HepG2 (cell line): ENCODE data around the gene PNLDC1. TPM values are rescaled to one million over a fixed set of nuclear protein-coding genes. Genes with fewer than 3 reads are reported as not detected.

Experiments used
- ATAC-seq: fragments of 200-7000 bp; cut with Tn5 transposase; 3 replicates; pipeline ENCODE4 v1.9.1; 2020; ENCODE audit warnings: mild to moderate bottlenecking, moderate library complexity
- BruUV-seq: library from RNA; stranded (reverse); fragments of 400-500 nt; replicated peaks from 2 replicates; lab custom pipeline; 2021; lab: Mats Ljungman, UMichigan
- CTCF ChIA-PET: fragments of 300-600 bp; formaldehyde crosslinking; extraction: SDS; loops from one replicate; lab custom pipeline; 2021; ENCODE audit warnings: low total read pairs, inconsistent platforms, low intra/inter-chr PET ratio; lab: Yijun Ruan, JAX
- POLR2A ChIA-PET: fragments of 350-600 bp; sonication (Branson Sonifier 250); formaldehyde crosslinking; loops from one replicate; lab custom pipeline; 2020; ENCODE audit warnings: antibody characterized with exemption, inconsistent platforms; lab: Yijun Ruan, JAX
- DNase-seq: peaks from one replicate; pipeline ENCODE4 v3.0.0-alpha.2; 2015; ENCODE audit warnings: low spot score
- FAIRE-seq: peaks from 3 replicates; lab custom pipeline; 2011; peaks lifted over from hg19 to GRCh38; lab: Jason Lieb, UNC
- H2AFZ ChIP-seq: one replicate; pipeline ENCODE4 v1.6.1; 2011; ENCODE audit warnings: low read length, inconsistent platforms
- H3K27ac ChIP-seq: fragments of 300-600 bp; 3 replicates; pipeline ENCODE4 v1.8.0; 2011; ENCODE audit warnings: mixed run types, mild to moderate bottlenecking, mixed read lengths, low read length, inconsistent platforms; ENCODE audit not compliant: insufficient read depth; ENCODE audit errors: extremely low read length
- H3K27me3 ChIP-seq, 2 experiments: fragments of 200-600 bp in 1 of 2; 2 replicates in 1 of 2; 3 replicates in 1 of 2; pipeline versions ENCODE4 v1.6.0 to v1.8.0; 2011; ENCODE audit warnings: low read length in 2 of 2, mild to moderate bottlenecking in 2 of 2, moderate library complexity in 2 of 2, inconsistent platforms in 1 of 2; ENCODE audit not compliant: insufficient read depth in 2 of 2, control insufficient read depth in 1 of 2
- H3K36me3 ChIP-seq, 2 experiments: fragments of 200-600 bp in 1 of 2; replicated peaks in 1 of 2; 2 replicates in 1 of 2; 3 replicates in 1 of 2; pipeline versions ENCODE4 v1.5.1 to v1.8.0; 2011; ENCODE audit warnings: low read length in 2 of 2, inconsistent platforms in 1 of 2; ENCODE audit not compliant: insufficient read depth in 2 of 2, control insufficient read depth in 1 of 2
- H3K4me1 ChIP-seq: 2 replicates; pipeline ENCODE4 v1.5.1; 2012; ENCODE audit warnings: low read length, inconsistent platforms; ENCODE audit not compliant: insufficient read depth
- H3K4me2 ChIP-seq: 2 replicates; pipeline ENCODE4 v1.6.0; 2011; ENCODE audit warnings: low read depth, low read length, inconsistent platforms
- H3K4me3 ChIP-seq, 3 experiments: fragments of 200-600 bp in 1 of 3; sonication (generic), shearing (Covaris generic) in 1 of 3; replicated peaks in 1 of 3; 2 replicates each; pipeline ENCODE4 v1.5.1; 2011 to 2016; ENCODE audit warnings: low read length in 3 of 3, inconsistent platforms in 2 of 3, low read depth in 2 of 3, mild to moderate bottlenecking in 2 of 3, control low read depth in 1 of 3, mixed read lengths in 1 of 3; ENCODE audit not compliant: insufficient read depth in 1 of 3
- H3K79me2 ChIP-seq: one replicate; pipeline ENCODE4 v1.6.1; 2011; ENCODE audit warnings: low read length, inconsistent platforms; ENCODE audit not compliant: insufficient read depth
- H3K9ac ChIP-seq: 2 replicates; pipeline ENCODE4 v1.6.0; 2011; ENCODE audit warnings: mild to moderate bottlenecking, low read depth, low read length, inconsistent platforms; ENCODE audit not compliant: insufficient read depth
- H3K9me3 ChIP-seq: 2 replicates; pipeline ENCODE4 v1.5.1; 2012; ENCODE audit warnings: mild to moderate bottlenecking, low read length
- H4K20me1 ChIP-seq: 2 replicates; pipeline ENCODE4 v1.6.0; 2011; ENCODE audit warnings: inconsistent platforms, mild to moderate bottlenecking, low read length, moderate library complexity; ENCODE audit not compliant: insufficient read depth
- ASH2L ChIP-seq: fragments of 300-600, 200-600 bp; sonication (generic); IDR thresholded peaks from 2 replicates; pipeline ENCODE4 v1.7.0; 2017; ENCODE audit warnings: low read depth, mild to moderate bottlenecking, moderate library complexity, mixed read lengths, low read length; ENCODE audit not compliant: insufficient read length
- ATF7-NPFF ChIP-seq: sonication (generic); formaldehyde crosslinking; IDR thresholded peaks from 2 replicates; pipeline ENCODE4 v1.8.1; 2023; ENCODE audit warnings: mild to moderate bottlenecking, low read depth, missing genetic modification reagents, moderate library complexity
- FOSL2 ChIP-seq: sonication (generic); formaldehyde crosslinking; IDR thresholded peaks from 2 replicates; pipeline ENCODE4 v1.4.0; 2020; ENCODE audit warnings: missing genetic modification reagents
- GATAD2A ChIP-seq: IDR thresholded peaks from 2 replicates; pipeline ENCODE4 v1.6.1; 2016
- HDAC2 ChIP-seq: sonication (generic); formaldehyde crosslinking; IDR thresholded peaks from 2 replicates; pipeline ENCODE4 v1.4.0; 2020; ENCODE audit warnings: missing genetic modification reagents
- IKZF1 ChIP-seq: fragments of 450-650 bp; IDR thresholded peaks from 2 replicates; pipeline ENCODE4 v1.7.1; 2016
- KDM3A ChIP-seq: IDR thresholded peaks from 2 replicates; pipeline ENCODE4 v1.6.1; 2018; ENCODE audit warnings: low read depth, missing compliant biosample characterization
- KDM5B ChIP-seq: sonication (generic); formaldehyde crosslinking; IDR thresholded peaks from 2 replicates; pipeline ENCODE4 v1.4.0; 2020; ENCODE audit warnings: missing genetic modification reagents, mild to moderate bottlenecking, borderline replicate concordance
- MED1 ChIP-seq: sonication (generic); formaldehyde crosslinking; IDR thresholded peaks from 2 replicates; pipeline ENCODE4 v1.4.0; 2020; ENCODE audit warnings: missing genetic modification reagents
- MED13 ChIP-seq: sonication (generic); formaldehyde crosslinking; IDR thresholded peaks from 2 replicates; pipeline ENCODE4 v1.5.0; 2020; ENCODE audit warnings: missing genetic modification reagents
- RORA ChIP-seq: sonication (generic); formaldehyde crosslinking; IDR thresholded peaks from 2 replicates; pipeline ENCODE4 v1.5.0; 2020; ENCODE audit warnings: mild to moderate bottlenecking, missing genetic modification reagents, moderate library complexity
- U2AF1 ChIP-seq: fragments of 200-400 bp; formaldehyde crosslinking; optimal IDR thresholded peaks from 2 replicates; pipeline ENCODE3; 2017; ENCODE audit warnings: mild to moderate bottlenecking, low read depth, low read length
- ZNF256 ChIP-seq: sonication (generic); formaldehyde crosslinking; conservative IDR thresholded peaks from 2 replicates; pipeline ENCODE4 v1.4.0; 2020; ENCODE audit warnings: missing genetic modification reagents
- ZNF30 ChIP-seq: sonication (generic); formaldehyde crosslinking; IDR thresholded peaks from 2 replicates; pipeline ENCODE4 v1.5.0; 2020; ENCODE audit warnings: mild to moderate bottlenecking, missing genetic modification reagents
- ZNF550 ChIP-seq: sonication (generic); formaldehyde crosslinking; IDR thresholded peaks from 2 replicates; pipeline ENCODE4 v1.4.0; 2020; ENCODE audit warnings: mild to moderate bottlenecking, missing genetic modification reagents, borderline replicate concordance
- ZSCAN22 ChIP-seq: sonication (generic); formaldehyde crosslinking; IDR thresholded peaks from 2 replicates; pipeline ENCODE4 v1.4.0; 2020; ENCODE audit warnings: mild to moderate bottlenecking, missing genetic modification reagents
- WGBS: methylation state at CpG from one replicate; pipeline ENCODE4 v1.1.6; 2017; ENCODE audit warnings: low lambda C conversion rate; 5-methylcytosine and 5-hydroxymethylcytosine counted together
- in situ Hi-C: cut with HindIII; loops from 2 replicates; pipeline ENCODE4 v1.10.0; 2017; ENCODE audit warnings: low pct_unique_long_range_greater_than_20kb; ENCODE audit not compliant: extremely low pct_ligation_motif_present
- intact Hi-C: fragments of 100-400 bp; cut with micrococcal nuclease; formaldehyde crosslinking; loops from one replicate; pipeline ENCODE4 v1.10.0; 2022; ENCODE audit not compliant: unreplicated experiment
- polyA plus RNA-seq, 8 experiments: library from polyadenylated mRNA; depleted of rRNA in 3 of 8; stranded (reverse) in 7 of 8; unstranded in 1 of 8; fragments of >200 nt; fragmentation: Illumina TruSeq in 4 of 8; extraction: Trizol in 4 of 8; gene quantifications; 2 replicates each; pipeline versions ENCODE4 v1.2.1 to v1.2.3, GENCODE V29; 2011 to 2016; ENCODE audit warnings: low read depth in 4 of 8, missing spikeins in 1 of 8, mixed read lengths in 1 of 8; ENCODE audit not compliant: insufficient read depth in 1 of 8
- total RNA-seq, 5 experiments: library from RNA; depleted of rRNA; stranded (reverse); fragments of >200 nt; fragmentation: Illumina TruSeq; extraction: Trizol; gene quantifications; 2 replicates each; pipeline ENCODE4 v1.2.3, GENCODE V29; 2016; ENCODE audit warnings: low read depth in 1 of 5
- TF ChIP-seq, protein P1 (sequence below): sonication (generic); formaldehyde crosslinking; IDR thresholded peaks from 2 replicates; pipeline ENCODE4 v1.5.0; 2020; ENCODE audit warnings: mild to moderate bottlenecking, missing genetic modification reagents

PNLDC1 gene
- total and polyA plus RNA-seq, 2 of the 13 experiments (the other 11 are each of a cell fraction or from before 2014, with no cell fraction given): not detected

- in situ Hi-C loops (no loop called here), intact Hi-C loops (no loop called here)
- H3K36me3 ChIP-seq: no peaks in the 10 kb centered on the region
- ATAC-seq: peak; percentile 52
- no peak overlapping the region for H3K4me2 ChIP-seq
- no peak overlapping the region for H3K27ac ChIP-seq
- H4K20me1 ChIP-seq: no peaks in the 10 kb centered on the region
- no TSS peak for BruUV-seq
- H3K4me3 ChIP-seq: no peak overlapping the region
- H2AFZ ChIP-seq: no peak overlapping the region
- no peaks in the 10 kb centered on the region for H3K79me2 ChIP-seq
- CTCF ChIA-PET: no interaction called here
- no peak for DNase-seq
- FAIRE-seq: no peak
- H3K4me1 ChIP-seq: no peaks in the 10 kb centered on the region
- peaks cover 6 to 60% of the 10 kb centered on the region in 2 experiments; a peak in 4 of 5 replicates for H3K27me3 ChIP-seq
- TF ChIP-seq ZNF550 (CRISPR knock-in tag) (no peak), ASH2L (no peak), KDM5B (CRISPR knock-in tag) (no peak), U2AF1 (no peak), MED13 (no peak), RORA (no peak), GATAD2A (CRISPR knock-in tag) (no peak), ATF7-NPFF (CRISPR knock-in tag) (no peak), ZNF30 (CRISPR knock-in tag) (no peak), KDM3A (no peak), ZSCAN22 (no peak), MED1 (CRISPR knock-in tag) (no peak), IKZF1 (no peak), ZNF256 (CRISPR knock-in tag) (no peak), FOSL2 (CRISPR knock-in tag) (no peak), HDAC2 (CRISPR knock-in tag) (no peak)
- TF ChIP-seq, protein P1, sequence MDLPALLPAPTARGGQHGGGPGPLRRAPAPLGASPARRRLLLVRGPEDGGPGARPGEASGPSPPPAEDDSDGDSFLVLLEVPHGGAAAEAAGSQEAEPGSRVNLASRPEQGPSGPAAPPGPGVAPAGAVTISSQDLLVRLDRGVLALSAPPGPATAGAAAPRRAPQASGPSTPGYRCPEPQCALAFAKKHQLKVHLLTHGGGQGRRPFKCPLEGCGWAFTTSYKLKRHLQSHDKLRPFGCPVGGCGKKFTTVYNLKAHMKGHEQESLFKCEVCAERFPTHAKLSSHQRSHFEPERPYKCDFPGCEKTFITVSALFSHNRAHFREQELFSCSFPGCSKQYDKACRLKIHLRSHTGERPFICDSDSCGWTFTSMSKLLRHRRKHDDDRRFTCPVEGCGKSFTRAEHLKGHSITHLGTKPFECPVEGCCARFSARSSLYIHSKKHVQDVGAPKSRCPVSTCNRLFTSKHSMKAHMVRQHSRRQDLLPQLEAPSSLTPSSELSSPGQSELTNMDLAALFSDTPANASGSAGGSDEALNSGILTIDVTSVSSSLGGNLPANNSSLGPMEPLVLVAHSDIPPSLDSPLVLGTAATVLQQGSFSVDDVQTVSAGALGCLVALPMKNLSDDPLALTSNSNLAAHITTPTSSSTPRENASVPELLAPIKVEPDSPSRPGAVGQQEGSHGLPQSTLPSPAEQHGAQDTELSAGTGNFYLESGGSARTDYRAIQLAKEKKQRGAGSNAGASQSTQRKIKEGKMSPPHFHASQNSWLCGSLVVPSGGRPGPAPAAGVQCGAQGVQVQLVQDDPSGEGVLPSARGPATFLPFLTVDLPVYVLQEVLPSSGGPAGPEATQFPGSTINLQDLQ (CRISPR knock-in tag): no peak
- H3K9ac ChIP-seq: no peak overlapping the region
- H3K9me3 ChIP-seq: no peaks in the 10 kb centered on the region
- 26% methylated on average over 2 of the region's 2 CpGs for WGBS
- POLR2A ChIA-PET: no interaction called here
These were observed 33.5 kb downstream of the PNLDC1 start for GRCh38 chr6:159833556-159833955.
